GM18520 (cell line): Measurements from ENCODE around the gene THAP6.
"Not testable (repeated sequence)": the region's sequence is repeated elsewhere in the genome, so short reads cannot be mapped to it uniquely, and the experiment has no call there.

ENCODE experiments used
- ATAC-seq: cut with Tn5 transposase; IDR thresholded peaks from one replicate; pipeline ENCODE4 v1.9.1; 2021; ENCODE audit not compliant: unreplicated experiment

Gene THAP6

GRCh38 chr4:75525086-75525485 is 10.8 kb downstream of the THAP6 start:
- ATAC-seq: no peak

GRCh38 chr4:75525910-75526309 is 11.6 kb downstream of the THAP6 start:
- ATAC-seq: no peak

- ATAC-seq: no peak
Observed at GRCh38 chr4:75527482-75527881, 13.2 kb downstream of the THAP6 start.

DNA sequence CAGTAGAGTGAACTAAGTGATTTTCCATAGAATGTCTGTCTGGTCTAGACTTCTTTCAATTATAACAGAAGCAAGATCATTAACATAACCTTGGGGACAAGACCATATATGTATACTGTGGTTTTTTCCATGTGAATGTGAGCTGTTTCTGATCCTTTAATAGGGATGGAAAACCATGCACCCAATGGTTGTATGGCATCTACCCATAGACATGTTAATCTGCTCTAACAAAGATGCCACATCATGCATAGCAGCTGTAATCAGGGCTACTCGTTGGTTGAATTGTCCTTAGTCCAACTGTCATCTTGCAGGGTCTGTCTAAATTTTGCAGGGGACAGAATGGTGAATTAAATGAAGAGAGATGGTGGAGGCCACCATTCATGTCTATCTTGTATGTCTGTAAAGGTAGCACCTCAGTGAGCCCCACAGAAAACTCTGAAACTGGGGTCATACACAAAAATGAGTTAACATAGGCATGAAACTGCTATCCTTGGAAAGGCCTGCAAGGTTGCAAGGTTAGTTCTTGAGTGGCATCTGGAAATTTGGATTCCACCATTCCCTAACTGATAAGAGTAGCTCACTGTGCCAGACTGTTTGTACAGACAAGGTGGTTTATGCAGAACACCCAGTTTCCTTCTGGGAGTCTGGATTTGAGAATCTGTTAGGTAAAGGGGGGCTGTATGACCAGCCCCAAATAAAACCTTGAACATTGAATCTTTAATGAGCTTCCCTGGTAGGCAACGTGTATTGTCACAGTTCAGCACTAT is 16.5 kb downstream of the THAP6 start:
- ATAC-seq: no peak

DNA sequence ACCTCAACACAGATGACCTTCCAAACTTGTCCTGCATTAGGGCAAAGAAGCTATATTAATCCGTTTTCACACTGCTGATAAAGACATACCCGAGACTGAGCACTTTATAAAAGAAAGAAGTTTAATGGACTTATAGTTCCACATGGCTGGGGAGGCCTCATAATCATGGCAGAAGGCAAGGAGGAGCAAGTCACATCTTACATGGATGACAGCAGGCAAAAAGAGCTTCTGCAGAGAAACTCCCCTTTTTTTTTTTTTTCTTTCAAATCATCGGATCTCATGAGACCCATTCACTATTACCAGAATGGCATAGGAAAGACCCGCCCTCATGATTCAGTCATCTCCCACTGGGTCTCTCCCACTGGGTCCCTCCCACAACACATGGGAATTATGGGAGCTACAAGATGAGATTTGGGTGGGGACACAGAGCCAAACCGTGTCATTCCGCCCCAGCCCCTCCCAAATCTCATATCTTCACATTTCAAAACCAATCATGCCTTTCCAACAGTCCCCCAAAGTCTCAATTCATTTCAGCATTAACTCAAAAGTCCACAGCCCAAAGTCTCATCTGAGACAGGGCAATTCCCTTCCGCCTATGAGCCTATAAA is 17.4 kb downstream of the THAP6 start:
- ATAC-seq: not testable (repeated sequence)

DNA sequence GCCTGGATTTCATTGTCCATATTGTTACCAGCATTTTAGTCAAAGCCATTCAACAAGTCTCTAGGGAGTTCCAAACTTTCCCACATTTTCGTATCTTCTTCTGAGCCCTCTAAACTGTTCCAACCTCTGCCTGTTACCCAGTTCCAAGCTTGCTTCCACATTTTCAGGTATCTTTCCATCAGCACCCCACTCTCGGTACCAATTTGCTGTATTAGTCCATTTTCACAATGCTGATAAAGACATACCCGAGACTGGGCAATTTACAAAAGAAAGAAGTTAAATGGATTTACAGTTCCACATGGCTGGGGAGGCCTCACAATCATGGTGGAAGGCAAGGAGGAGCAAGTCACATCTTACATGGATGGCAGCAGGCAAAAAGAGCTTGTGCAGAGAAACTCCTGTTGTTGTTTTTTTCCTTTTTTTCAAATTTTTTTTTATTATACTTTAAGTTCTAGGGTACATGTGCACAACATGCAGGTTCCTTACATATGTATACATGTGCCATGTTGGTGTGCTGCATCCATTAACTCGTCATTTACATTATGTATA is 19.1 kb downstream of the THAP6 start:
- ATAC-seq: not testable (repeated sequence)

GRCh38 chr4:75533926-75534325 is 19.7 kb downstream of the THAP6 start:
- not testable (repeated sequence) for ATAC-seq

DNA sequence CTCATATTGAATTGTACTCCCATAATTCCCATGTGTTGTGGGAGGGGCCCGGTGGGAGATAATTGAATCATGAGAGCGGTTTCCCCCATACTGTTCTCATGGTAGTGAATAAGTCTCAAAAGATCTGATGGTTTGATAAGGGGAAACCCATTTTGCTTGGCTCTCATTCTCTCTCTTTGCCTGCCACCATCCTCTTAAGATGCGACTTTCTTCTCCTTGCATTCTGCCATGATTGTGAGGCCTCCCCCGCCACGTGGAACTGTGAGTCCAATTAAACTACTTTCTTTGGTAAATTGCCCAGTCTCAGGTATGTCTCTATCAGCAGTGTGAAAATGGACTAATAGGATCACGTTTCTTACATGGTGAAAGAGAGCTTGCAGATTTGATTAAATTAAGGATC is 23.0 kb downstream of the THAP6 start:
- ATAC-seq: not testable (repeated sequence)

DNA sequence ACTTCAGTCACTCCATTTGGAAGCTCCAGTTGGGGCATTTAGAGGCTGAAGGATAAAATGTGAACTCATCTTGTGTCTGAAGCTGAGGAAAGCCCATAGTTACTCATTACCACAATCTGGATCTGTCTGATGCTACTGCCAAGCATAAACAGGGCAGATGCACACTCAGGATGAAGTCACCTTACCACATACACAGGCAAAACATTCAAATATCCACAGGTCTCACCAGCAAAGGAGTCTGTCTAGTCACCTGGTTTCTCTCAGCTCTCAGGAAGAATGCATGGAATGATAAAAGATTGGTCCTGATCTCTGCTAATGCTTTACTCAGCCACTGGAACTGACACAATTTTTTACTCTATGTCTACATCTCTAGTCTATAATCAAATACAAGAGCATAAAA is 28.6 kb downstream of the THAP6 start:
- ATAC-seq: no peak

DNA sequence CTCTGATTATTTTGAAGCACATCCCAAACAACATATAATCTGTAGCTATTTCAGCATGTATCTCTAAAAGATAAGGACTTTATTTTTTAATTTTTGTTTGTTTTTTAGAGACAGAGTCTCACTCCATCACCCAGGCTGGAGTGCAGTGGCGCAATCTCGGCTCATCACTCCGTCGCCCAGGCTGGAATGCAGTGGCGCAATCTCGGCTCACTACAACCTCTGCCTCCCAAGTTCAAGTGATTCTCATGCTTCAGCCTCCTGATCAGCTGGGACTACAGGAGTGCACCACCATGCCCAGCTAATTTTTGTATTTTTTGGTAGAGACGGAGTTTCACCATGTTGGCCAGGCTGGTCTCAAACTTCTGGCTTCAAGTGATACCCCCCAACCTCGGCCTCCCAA is 29.9 kb downstream of the THAP6 start:
- ATAC-seq: not testable (repeated sequence)

DNA sequence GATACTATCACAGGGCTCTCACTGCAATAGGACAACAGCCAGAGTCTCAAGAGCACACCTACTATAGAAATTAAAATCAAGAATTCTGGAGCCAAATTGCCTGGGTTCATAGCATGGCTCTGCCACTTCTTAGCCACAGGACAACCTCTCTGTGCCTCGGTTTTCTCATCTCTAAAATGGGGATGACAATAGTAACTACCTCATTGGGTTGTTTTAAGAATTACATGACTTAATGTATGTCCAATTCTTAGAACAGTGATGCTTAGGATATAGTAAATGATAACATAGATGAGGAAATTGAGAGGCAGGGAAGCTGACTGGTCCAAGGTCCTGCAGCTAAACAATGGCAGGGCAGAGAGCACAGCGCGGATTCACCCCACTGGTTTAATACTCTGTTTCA is 30.6 kb downstream of the THAP6 start:
- ATAC-seq: no peak

GRCh38 chr4:75545526-75545925 is 31.3 kb downstream of the THAP6 start:
- ATAC-seq: no peak

DNA sequence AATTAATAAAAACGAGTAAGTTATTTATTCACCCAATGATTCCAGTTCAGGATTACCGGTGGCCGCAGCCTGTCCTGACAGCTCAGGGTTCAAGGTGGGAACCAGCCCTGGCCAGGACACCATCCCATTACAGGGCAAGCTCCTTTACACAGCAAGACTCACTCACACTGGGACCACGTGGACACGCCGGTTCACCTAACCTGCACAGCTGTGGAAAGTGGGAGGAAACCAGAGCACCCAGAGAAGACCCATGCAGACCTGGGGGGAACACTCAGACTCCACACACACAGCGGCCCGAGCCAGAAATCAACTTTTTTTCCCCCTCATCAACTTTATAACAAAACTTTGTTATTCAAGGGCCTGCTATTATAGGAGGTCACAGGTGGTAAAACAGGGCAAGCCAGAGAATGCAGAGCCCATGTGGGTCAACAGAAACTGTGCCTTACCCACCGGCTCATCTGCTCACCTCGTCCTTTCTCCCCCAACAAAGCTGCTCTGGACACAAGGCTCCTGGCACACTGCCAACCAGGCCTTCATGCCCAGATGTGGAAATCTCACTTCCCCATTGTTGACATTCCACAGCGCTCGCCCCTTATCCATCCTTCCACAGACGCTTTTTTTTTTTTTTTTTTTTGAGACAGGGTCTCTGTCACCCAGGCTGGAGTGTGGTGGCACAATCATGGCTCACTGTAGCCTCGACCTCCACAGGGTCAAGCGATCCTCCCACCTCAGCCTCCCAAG is 33.5 kb downstream of the THAP6 start:
- no peak for ATAC-seq

- ATAC-seq: peak; percentile 44
Observed at GRCh38 chr4:75549019-75549418, 34.7 kb downstream of the THAP6 start.

DNA sequence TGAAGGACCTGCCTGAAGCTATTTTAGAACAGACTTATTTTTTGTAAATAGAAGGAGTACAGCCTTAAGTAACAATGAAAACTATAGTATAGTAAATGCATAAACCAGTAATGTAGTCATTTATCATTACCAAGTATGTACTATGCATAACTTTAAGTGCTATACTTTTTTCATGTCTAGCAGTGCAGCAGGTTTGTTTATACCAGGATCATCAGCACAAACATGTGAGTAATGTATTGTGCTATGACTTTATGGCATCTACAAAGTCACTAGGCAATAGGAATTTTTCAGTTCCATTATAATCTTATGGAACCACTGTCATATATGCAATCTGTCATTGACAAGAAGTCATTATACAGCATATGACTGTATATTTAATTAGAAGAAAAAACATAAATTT is 38.2 kb downstream of the THAP6 start:
- ATAC-seq: no peak

DNA sequence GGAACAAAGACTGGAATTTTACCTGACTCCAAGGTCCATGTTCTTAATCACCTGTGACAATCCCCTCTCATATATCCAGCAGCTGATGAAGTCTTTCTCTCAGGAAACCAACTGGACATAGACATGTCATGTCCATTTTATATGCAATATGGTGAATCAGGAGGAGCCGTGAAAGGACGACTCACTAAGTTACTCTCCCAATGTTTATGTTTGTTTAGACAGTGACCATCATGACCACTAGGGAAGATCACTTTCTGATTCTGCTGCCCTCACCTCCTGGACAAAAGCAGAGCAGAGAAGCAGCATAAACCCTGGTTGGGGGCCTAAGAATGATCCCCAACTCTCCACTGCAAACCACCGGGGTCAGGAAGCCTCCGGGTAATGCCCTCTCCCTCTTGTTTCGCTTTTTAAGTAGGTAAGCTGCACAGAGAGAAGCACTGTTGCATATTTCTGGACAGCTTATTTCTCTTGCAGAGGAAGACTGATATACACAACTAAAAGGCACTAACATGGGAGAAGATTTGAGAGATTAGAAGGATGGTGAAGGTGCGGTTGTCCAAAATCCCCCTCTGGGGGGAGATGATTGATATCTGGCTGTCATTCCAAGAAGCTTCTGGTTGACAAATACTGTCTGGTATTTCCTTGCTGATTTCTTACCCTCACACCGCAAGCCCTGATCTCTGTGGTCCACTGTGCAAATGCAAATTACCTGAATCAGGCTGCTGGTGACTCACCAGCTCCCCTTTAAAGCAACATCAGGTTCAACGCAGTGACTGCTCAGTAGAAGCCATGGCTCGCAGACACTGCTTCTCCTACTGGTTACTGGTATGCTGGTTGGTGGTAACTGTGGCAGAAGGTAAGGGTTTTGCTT is 41.3 kb downstream of the THAP6 start, which contains the start of gene ODAPH:
Gene ODAPH, plus strand, starts transcription at position 773 of the 871 bp plus-strand sequence. Its CDS starts 17 bp downstream, at position 790.
- peak; percentile 97 for ATAC-seq

DNA sequence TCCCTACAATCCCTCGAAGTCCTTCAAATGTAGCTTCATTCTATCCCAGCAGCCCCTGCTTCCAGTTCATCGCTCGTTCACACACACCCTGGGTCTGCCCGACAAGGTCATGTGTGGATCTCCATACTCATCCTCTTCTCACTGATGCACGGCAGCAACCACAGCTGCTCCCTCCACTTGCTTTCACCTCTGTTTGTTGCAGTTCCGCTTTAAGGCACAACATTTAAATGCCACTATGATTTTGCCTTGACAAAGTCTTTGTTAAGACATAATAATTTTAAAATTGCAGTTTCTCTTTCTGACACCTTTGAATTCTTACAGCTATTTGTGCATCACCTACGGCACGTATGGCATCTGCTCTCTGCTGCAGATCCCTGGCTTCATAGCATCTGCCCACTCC is 43.4 kb downstream of the THAP6 start:
- no peak for ATAC-seq

- no peak for ATAC-seq
Observed at GRCh38 chr4:75561789-75562188, 47.5 kb downstream of the THAP6 start.

DNA sequence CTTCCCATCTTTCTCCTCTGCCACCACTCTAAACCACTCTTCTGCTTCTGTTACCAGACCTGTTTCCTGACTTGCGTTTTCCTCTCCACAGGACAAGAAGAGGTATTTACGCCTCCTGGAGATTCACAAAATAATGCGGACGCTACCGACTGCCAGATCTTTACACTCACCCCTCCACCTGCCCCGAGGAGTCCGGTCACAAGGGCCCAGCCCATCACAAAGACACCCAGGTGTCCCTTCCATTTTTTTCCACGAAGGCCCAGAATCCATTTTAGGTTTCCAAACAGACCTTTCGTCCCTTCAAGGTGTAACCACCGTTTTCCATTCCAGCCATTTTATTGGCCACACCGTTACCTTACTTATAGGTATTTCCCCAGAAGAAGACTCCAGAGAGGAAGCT is 49.8 kb downstream of the THAP6 start:
- no peak for ATAC-seq

DNA sequence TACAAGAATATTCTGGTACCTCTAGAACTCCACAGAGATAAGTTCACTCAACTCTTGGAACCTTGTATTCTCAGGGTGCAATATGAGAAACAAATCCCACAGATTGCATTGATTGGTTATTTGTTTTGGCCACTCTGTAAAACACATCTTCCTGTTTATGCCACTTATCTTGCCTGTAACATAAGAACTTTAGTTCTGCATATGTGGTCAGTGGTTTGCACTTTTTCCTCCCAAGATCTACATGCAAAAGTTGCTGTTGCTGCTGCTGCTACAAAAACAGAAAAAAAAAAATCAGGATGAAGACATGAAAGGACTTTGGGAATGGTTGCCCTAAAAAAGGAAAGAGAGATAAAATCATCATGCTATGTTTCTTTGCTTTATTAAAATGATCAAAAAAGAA is 51.2 kb downstream of the THAP6 start:
- ATAC-seq: no peak

DNA sequence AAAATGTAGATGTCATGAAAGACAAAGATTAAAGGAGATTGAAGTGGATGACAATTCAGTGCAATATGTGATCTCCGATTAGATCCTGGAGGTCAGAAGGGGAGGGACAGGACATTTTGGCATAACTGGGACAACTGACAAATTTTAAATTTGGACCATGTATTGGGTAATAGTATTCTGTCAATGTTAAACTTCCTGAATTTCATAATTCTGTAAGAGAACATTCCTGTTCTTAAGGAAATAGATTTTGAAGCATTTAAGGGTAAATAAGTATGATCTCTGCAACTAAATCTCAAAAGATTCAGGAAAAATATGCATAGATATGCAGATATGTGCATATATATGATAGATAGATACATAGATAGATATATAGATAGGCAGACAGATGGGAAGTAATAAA is 52.6 kb downstream of the THAP6 start:
- ATAC-seq: no peak
